Caki2 (cell line): Measurements from ENCODE around the gene HSPB1. TPM values are rescaled to one million over a fixed set of nuclear protein-coding genes. Genes with fewer than 3 reads are reported as not detected.

ENCODE experiments used
- DNase-seq: peaks from one replicate; pipeline ENCODE4 v3.0.0-alpha.2; 2015; ENCODE audit warnings: low read depth
- in situ Hi-C: cut with HindIII; loops from 2 replicates; pipeline ENCODE4 v1.10.0; 2016; ENCODE audit warnings: low sequenced_read_pairs, low pct_unique_long_range_greater_than_20kb, mixed read lengths
- total RNA-seq: library from RNA; depleted of rRNA; stranded (reverse); fragments of >200 nt; shearing (Covaris generic); gene quantifications from 2 replicates; pipeline ENCODE4 v1.2.3, GENCODE V29; 2014; ENCODE audit warnings: low replicate concordance; rRNA removed

HSPB1 gene
- total RNA-seq, 1 experiment from 2014 or later: 177 TPM

- in situ Hi-C loops: no loop called here
- DNase-seq: no peak
These were observed 40.9 kb downstream of the HSPB1 start for GRCh38 chr7:76343294-76343930.

- DNase-seq: no peak
- in situ Hi-C loops: no loop called here
These were observed 41.5 kb downstream of the HSPB1 start for GRCh38 chr7:76343931-76344321.

DNA sequence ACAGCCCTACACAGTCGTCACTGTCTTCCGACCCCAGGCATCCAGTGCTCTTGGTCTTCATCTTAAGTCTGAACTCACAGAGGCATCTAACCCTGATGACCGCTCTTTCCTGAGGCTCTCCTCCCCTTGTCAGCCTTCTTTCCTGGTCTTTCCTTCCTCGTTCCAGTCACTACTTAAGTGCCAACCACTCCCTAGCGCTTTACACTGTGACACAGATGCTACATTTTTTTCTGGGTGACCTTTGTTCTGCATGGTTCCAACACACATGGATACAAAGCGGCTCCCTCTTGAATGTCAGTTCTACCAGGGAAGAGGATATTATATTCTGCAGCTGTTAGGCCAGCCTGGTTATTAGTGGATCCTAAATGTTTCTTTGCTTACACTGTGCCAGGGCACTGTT lies 43.6 kb downstream of the HSPB1 start:
- no peak for DNase-seq
- in situ Hi-C loops: no loop called here

- DNase-seq: no peak
- in situ Hi-C loops: no loop called here
These were observed 44.3 kb downstream of the HSPB1 start for GRCh38 chr7:76346778-76347177.

GRCh38 chr7:76347710-76348109 lies 45.2 kb downstream of the HSPB1 start:
- DNase-seq: no peak
- in situ Hi-C loops: no loop called here

GRCh38 chr7:76349313-76349885 lies 46.9 kb downstream of the HSPB1 start:
- DNase-seq: no peak
- in situ Hi-C loops: no loop called here

DNA sequence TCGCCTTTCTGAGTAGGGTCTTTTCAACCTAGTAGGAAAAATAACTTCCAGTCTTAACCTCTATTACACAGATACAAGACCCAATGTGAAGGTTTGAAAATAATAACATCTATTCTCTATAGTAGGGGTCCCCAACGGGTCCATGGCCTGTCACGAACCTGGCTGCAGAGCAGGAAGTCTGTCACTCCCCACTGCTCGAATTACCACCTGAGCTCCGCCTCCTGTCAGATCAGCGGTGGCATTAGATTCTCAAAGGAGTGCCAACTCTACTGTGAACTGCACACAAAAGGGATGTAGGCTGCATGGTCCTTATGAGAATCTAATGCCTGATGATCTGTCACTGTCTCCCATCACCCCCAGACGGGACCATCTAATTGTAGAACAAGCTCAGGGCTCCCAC lies 48.9 kb downstream of the HSPB1 start:
- in situ Hi-C loops: no loop called here

GRCh38 chr7:76352193-76352592 lies 49.7 kb downstream of the HSPB1 start:
- no peak for DNase-seq
- in situ Hi-C loops: no loop called here

More for the DNA sequence above, 48.9 kb downstream of the HSPB1 start:
- no peak for DNase-seq

- DNase-seq: no peak
- in situ Hi-C loops: no loop called here
These were observed 51.3 kb downstream of the HSPB1 start for GRCh38 chr7:76353744-76354143.

Other genes with a start within 250 kb of the HSPB1 start
- gene SRRM3, start 100.8 kb upstream of the HSPB1 start, total RNA-seq: 1.1 and 1.3 TPM in 2 replicates
- gene YWHAG, start 56.3 kb downstream of the HSPB1 start, total RNA-seq: 63.4 and 73.1 TPM in 2 replicates
- 1.1 and 11.0 TPM in 2 replicates for gene SSC4D, start 107.0 kb downstream of the HSPB1 start, total RNA-seq
- 17.1 and 21.8 TPM in 2 replicates for gene ZP3, start 122.3 kb downstream of the HSPB1 start, total RNA-seq
- gene DTX2, start 159.0 kb downstream of the HSPB1 start, total RNA-seq: 7.3 and 7.9 TPM in 2 replicates
- 0.64 and 2.5 TPM in 2 replicates for gene UPK3B, start 207.9 kb downstream of the HSPB1 start, total RNA-seq
- 2.2 TPM in 1 of 2 replicates, not detected in the other for gene SPDYE16, start 240.6 kb downstream of the HSPB1 start, total RNA-seq